ENCODE data around the gene FCN1. TPM values are rescaled to one million over a fixed set of nuclear protein-coding genes. Genes with fewer than 3 reads are reported as not detected.

FCN1 gene
- total RNA-seq, 1 donor from 2014 or later, result not detected

DNA sequence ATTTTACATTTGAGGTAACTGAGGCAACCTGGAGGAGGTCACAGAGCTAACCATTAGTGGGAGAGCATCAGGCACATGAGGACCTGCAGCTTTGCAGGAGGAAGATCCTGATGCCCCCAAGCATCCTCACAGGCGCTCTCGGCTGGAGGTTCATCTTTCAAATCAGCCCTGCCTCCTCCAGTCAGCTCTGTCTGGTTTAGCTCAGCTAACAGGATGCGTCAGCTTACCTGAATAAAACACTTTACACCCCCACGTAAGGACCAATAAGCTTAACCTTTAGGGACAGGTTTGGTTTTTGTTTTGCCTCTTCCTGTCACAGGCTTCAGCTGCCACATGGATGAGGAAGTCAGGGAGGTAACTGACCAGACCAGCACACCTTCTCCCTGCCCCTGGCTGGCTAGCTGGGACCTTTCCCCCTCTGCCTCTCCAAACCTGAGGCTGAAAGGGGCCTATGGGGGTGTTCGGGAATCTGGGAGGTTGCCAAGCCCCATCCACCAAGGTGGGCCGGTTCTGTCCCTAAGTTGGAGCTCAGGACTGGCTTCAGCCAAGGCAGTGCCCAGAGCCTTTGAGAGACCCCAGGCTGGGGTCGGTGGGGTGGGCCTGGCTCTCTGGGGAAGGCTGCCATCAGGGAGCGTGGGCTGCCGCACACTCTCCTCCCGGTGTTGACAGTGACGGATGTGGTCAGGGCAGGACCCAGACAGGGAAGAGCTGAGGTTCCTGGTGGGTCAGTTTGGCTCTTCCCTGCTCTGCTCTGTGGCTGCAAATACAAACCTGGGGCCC lies 20.0 kb upstream of the FCN1 start:
- no peak overlapping the region for H3K27ac Mint-ChIP-seq (ENCODE audit: unreplicated experiment)
- peaks cover 2% of the 10 kb centered on the region for H3K9me3 Mint-ChIP-seq (ENCODE audit: unreplicated experiment)
- H3K4me3 Mint-ChIP-seq (ENCODE audit: unreplicated experiment), result no peak overlapping the region
- H3K36me3 Mint-ChIP-seq (ENCODE audit: unreplicated experiment), result no peaks in the 10 kb centered on the region
- H3K27me3 Mint-ChIP-seq (ENCODE audit: unreplicated experiment), result peaks cover 4% of the 10 kb centered on the region
- DNase-seq, result no peak
- TF ChIP-seq, protein P1, sequence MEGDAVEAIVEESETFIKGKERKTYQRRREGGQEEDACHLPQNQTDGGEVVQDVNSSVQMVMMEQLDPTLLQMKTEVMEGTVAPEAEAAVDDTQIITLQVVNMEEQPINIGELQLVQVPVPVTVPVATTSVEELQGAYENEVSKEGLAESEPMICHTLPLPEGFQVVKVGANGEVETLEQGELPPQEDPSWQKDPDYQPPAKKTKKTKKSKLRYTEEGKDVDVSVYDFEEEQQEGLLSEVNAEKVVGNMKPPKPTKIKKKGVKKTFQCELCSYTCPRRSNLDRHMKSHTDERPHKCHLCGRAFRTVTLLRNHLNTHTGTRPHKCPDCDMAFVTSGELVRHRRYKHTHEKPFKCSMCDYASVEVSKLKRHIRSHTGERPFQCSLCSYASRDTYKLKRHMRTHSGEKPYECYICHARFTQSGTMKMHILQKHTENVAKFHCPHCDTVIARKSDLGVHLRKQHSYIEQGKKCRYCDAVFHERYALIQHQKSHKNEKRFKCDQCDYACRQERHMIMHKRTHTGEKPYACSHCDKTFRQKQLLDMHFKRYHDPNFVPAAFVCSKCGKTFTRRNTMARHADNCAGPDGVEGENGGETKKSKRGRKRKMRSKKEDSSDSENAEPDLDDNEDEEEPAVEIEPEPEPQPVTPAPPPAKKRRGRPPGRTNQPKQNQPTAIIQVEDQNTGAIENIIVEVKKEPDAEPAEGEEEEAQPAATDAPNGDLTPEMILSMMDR (IDR thresholded peaks at IDR 0.05; ENCODE audit: partially characterized antibody, unreplicated experiment), result no peak
- H3K4me1 Mint-ChIP-seq (ENCODE audit: low read depth, unreplicated experiment), result peaks cover 13% of the 10 kb centered on the region

DNA sequence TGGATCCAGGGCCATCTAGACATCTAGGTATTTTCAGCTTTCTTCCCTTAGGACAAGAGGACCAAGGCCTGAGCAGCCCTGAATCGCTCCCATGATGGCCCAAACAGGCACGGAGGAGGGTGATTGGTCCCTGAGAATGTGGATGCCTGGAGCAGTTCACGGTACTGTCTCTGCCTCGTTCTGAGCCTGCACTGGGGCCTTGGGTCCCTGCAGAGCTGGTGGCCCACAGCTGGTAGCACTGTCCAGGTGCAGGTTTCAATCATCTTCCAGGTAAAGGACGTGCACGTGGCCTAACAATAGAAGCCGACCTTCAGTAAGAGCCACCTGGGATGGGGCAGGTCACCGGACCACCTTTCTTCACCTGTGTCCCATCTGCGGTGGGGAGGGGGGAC lies 19.4 kb upstream of the FCN1 start:
- peaks cover 3% of the 10 kb centered on the region for H3K27me3 Mint-ChIP-seq (ENCODE audit: unreplicated experiment)
- peaks cover 9% of the 10 kb centered on the region for H3K4me1 Mint-ChIP-seq (ENCODE audit: low read depth, unreplicated experiment)
- TF ChIP-seq, protein P1 (IDR thresholded peaks at IDR 0.05; ENCODE audit: partially characterized antibody, unreplicated experiment), result no peak
- no peaks in the 10 kb centered on the region for H3K36me3 Mint-ChIP-seq (ENCODE audit: unreplicated experiment)
- no peak overlapping the region for H3K4me3 Mint-ChIP-seq (ENCODE audit: unreplicated experiment)
- DNase-seq, result no peak
- no peak overlapping the region for H3K27ac Mint-ChIP-seq (ENCODE audit: unreplicated experiment)
- peaks cover 2% of the 10 kb centered on the region for H3K9me3 Mint-ChIP-seq (ENCODE audit: unreplicated experiment)

- Mint-ChIP-seq H3K4me1 (ENCODE audit: low read depth, unreplicated experiment) (peaks cover 8% of the 10 kb centered on the region), H3K9me3 (ENCODE audit: unreplicated experiment) (peaks cover 2% of the 10 kb centered on the region), H3K36me3 (ENCODE audit: unreplicated experiment) (no peaks in the 10 kb centered on the region), H3K27ac (ENCODE audit: unreplicated experiment) (no peak overlapping the region), H3K27me3 (ENCODE audit: unreplicated experiment) (peaks cover 3% of the 10 kb centered on the region), H3K4me3 (ENCODE audit: unreplicated experiment) (no peak overlapping the region)
- no peak for DNase-seq
- TF ChIP-seq, protein P1 (IDR thresholded peaks at IDR 0.05; ENCODE audit: partially characterized antibody, unreplicated experiment), result no peak
Measured at GRCh38 chr9:134936346-134937163, 18.8 kb upstream of the FCN1 start.

DNA sequence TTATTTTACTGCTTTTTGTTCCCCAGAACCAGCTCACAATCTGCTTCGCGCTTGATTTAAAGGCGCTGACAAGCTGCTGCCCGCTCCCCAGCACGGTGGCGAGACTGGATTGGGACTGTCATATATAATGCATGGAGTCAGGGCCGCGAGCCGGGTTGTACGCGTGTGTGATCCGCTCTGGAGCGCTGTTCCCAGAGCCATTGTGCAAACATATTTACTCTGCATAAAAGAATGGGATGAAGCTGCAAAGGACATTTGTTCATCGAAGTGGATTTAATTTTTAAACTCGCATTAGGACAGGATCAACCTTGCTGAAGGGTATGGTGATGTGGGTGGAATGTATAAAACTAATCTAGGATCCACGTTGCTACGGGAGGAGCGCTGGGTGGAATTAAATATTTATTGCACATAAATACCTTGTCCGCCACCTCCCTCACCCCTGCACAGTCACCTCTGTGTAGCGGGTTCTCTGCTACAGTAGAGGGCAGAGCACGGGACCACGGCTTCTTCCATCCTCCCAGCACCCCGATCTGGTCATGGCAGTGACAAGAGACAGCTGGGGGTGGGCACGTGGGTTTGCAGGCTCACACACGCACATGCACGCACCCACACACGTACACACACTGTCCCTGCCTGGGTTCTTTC lies 18.1 kb upstream of the FCN1 start:
- no peaks in the 10 kb centered on the region for H3K36me3 Mint-ChIP-seq (ENCODE audit: unreplicated experiment)
- TF ChIP-seq, protein P1 (IDR thresholded peaks at IDR 0.05; ENCODE audit: partially characterized antibody, unreplicated experiment), result no peak
- H3K27me3 Mint-ChIP-seq (ENCODE audit: unreplicated experiment), result peaks cover 4% of the 10 kb centered on the region
- peaks cover 8% of the 10 kb centered on the region for H3K4me1 Mint-ChIP-seq (ENCODE audit: low read depth, unreplicated experiment)
- no peak for DNase-seq
- H3K4me3 Mint-ChIP-seq (ENCODE audit: unreplicated experiment), result no peak overlapping the region
- H3K27ac Mint-ChIP-seq (ENCODE audit: unreplicated experiment), result no peak overlapping the region
- peaks cover 4% of the 10 kb centered on the region for H3K9me3 Mint-ChIP-seq (ENCODE audit: unreplicated experiment)

Measured in glutamatergic neuron (in vitro differentiated cells).